ENCODE measurements around the gene CATSPER2.
"Not testable (repeated sequence)": the region's sequence is repeated elsewhere in the genome, so short reads cannot be mapped to it uniquely, and the experiment has no call there.

Gene CATSPER2

GRCh38 chr15:43638464-43639204 lies 10.0 kb downstream of the CATSPER2 start:
- H3K27me3 ChIP-seq (ENCODE audit: control insufficient read depth in 5 of 5, insufficient read depth in 4 of 5, low read length in 5 of 5); H3K27ac ChIP-seq (ENCODE audit: low read depth, low read length); H3K9ac ChIP-seq (ENCODE audit: low read length in 5 of 5); H3K9me3 ChIP-seq (ENCODE audit: control insufficient read depth in 5 of 5, low read length in 5 of 5); H3K4me1 ChIP-seq (ENCODE audit: control insufficient read depth in 5 of 5, insufficient read depth in 5 of 5, low read length in 5 of 5); H3K36me3 ChIP-seq (ENCODE audit: control insufficient read depth in 5 of 5, insufficient read depth in 5 of 5, low read length in 5 of 5); H3K4me3 ChIP-seq (ENCODE audit: low read depth in 1 of 5, low read length in 5 of 5): not testable (repeated sequence)

- not testable (repeated sequence) for H3K4me1 ChIP-seq (ENCODE audit: control insufficient read depth in 5 of 5, insufficient read depth in 5 of 5, low read length in 5 of 5); H3K27me3 ChIP-seq (ENCODE audit: control insufficient read depth in 5 of 5, insufficient read depth in 4 of 5, low read length in 5 of 5); H3K4me3 ChIP-seq (ENCODE audit: low read depth in 1 of 5, low read length in 5 of 5); H3K9me3 ChIP-seq (ENCODE audit: control insufficient read depth in 5 of 5, low read length in 5 of 5); H3K36me3 ChIP-seq (ENCODE audit: control insufficient read depth in 5 of 5, insufficient read depth in 5 of 5, low read length in 5 of 5); H3K9ac ChIP-seq (ENCODE audit: low read length in 5 of 5); H3K27ac ChIP-seq (ENCODE audit: low read depth, low read length)
These were observed 21.7 kb downstream of the CATSPER2 start for GRCh38 chr15:43626937-43627336.

- Histone ChIP-seq H3K27me3 (ENCODE audit: control insufficient read depth in 5 of 5, insufficient read depth in 4 of 5, low read length in 5 of 5) (no peaks in the 10 kb centered on the region), H3K4me3 (ENCODE audit: low read depth in 1 of 5, low read length in 5 of 5) (no peak overlapping the region), H3K9ac (ENCODE audit: low read length in 5 of 5) (no peak overlapping the region), H3K36me3 (ENCODE audit: control insufficient read depth in 5 of 5, insufficient read depth in 5 of 5, low read length in 5 of 5) (no peaks in the 10 kb centered on the region), H3K9me3 (ENCODE audit: control insufficient read depth in 5 of 5, low read length in 5 of 5) (no peaks in the 10 kb centered on the region), H3K27ac (ENCODE audit: low read depth, low read length) (no peak overlapping the region), H3K4me1 (ENCODE audit: control insufficient read depth in 5 of 5, insufficient read depth in 5 of 5, low read length in 5 of 5) (no peaks in the 10 kb centered on the region)
These were observed 23.5 kb downstream of the CATSPER2 start for GRCh38 chr15:43625106-43625505.

GRCh38 chr15:43622068-43622799 lies 26.4 kb downstream of the CATSPER2 start:
- H3K9me3 ChIP-seq (ENCODE audit: control insufficient read depth in 5 of 5, low read length in 5 of 5); H3K4me1 ChIP-seq (ENCODE audit: control insufficient read depth in 5 of 5, insufficient read depth in 5 of 5, low read length in 5 of 5); H3K9ac ChIP-seq (ENCODE audit: low read length in 5 of 5); H3K27ac ChIP-seq (ENCODE audit: low read depth, low read length); H3K27me3 ChIP-seq (ENCODE audit: control insufficient read depth in 5 of 5, insufficient read depth in 4 of 5, low read length in 5 of 5); H3K36me3 ChIP-seq (ENCODE audit: control insufficient read depth in 5 of 5, insufficient read depth in 5 of 5, low read length in 5 of 5); H3K4me3 ChIP-seq (ENCODE audit: low read depth in 1 of 5, low read length in 5 of 5): not testable (repeated sequence)

- H3K9me3 ChIP-seq (ENCODE audit: control insufficient read depth in 5 of 5, low read length in 5 of 5); H3K9ac ChIP-seq (ENCODE audit: low read length in 5 of 5); H3K27me3 ChIP-seq (ENCODE audit: control insufficient read depth in 5 of 5, insufficient read depth in 4 of 5, low read length in 5 of 5); H3K4me3 ChIP-seq (ENCODE audit: low read depth in 1 of 5, low read length in 5 of 5); H3K4me1 ChIP-seq (ENCODE audit: control insufficient read depth in 5 of 5, insufficient read depth in 5 of 5, low read length in 5 of 5); H3K36me3 ChIP-seq (ENCODE audit: control insufficient read depth in 5 of 5, insufficient read depth in 5 of 5, low read length in 5 of 5); H3K27ac ChIP-seq (ENCODE audit: low read depth, low read length): not testable (repeated sequence)
These were observed 29.9 kb downstream of the CATSPER2 start, which contains the start of gene STRC for GRCh38 chr15:43618700-43619099. Gene STRC, minus strand, starts transcription at chr15:43618800. Its CDS starts 78 bp downstream, at chr15:43618722.

- H3K4me1 ChIP-seq (ENCODE audit: control insufficient read depth in 5 of 5, insufficient read depth in 5 of 5, low read length in 5 of 5); H3K4me3 ChIP-seq (ENCODE audit: low read depth in 1 of 5, low read length in 5 of 5); H3K27ac ChIP-seq (ENCODE audit: low read depth, low read length); H3K27me3 ChIP-seq (ENCODE audit: control insufficient read depth in 5 of 5, insufficient read depth in 4 of 5, low read length in 5 of 5); H3K9me3 ChIP-seq (ENCODE audit: control insufficient read depth in 5 of 5, low read length in 5 of 5); H3K9ac ChIP-seq (ENCODE audit: low read length in 5 of 5); H3K36me3 ChIP-seq (ENCODE audit: control insufficient read depth in 5 of 5, insufficient read depth in 5 of 5, low read length in 5 of 5): not testable (repeated sequence)
These were observed 30.9 kb downstream of the CATSPER2 start for GRCh38 chr15:43617750-43618149.

GRCh38 chr15:43602233-43602632 lies 46.4 kb downstream of the CATSPER2 start:
- not testable (repeated sequence) for H3K27me3 ChIP-seq (ENCODE audit: control insufficient read depth in 5 of 5, insufficient read depth in 4 of 5, low read length in 5 of 5); H3K27ac ChIP-seq (ENCODE audit: low read depth, low read length); H3K9ac ChIP-seq (ENCODE audit: low read length in 5 of 5); H3K4me3 ChIP-seq (ENCODE audit: low read depth in 1 of 5, low read length in 5 of 5); H3K4me1 ChIP-seq (ENCODE audit: control insufficient read depth in 5 of 5, insufficient read depth in 5 of 5, low read length in 5 of 5); H3K9me3 ChIP-seq (ENCODE audit: control insufficient read depth in 5 of 5, low read length in 5 of 5); H3K36me3 ChIP-seq (ENCODE audit: control insufficient read depth in 5 of 5, insufficient read depth in 5 of 5, low read length in 5 of 5)

- not testable (repeated sequence) for H3K27ac ChIP-seq (ENCODE audit: low read depth, low read length); H3K36me3 ChIP-seq (ENCODE audit: control insufficient read depth in 5 of 5, insufficient read depth in 5 of 5, low read length in 5 of 5); H3K9me3 ChIP-seq (ENCODE audit: control insufficient read depth in 5 of 5, low read length in 5 of 5); H3K4me1 ChIP-seq (ENCODE audit: control insufficient read depth in 5 of 5, insufficient read depth in 5 of 5, low read length in 5 of 5); H3K9ac ChIP-seq (ENCODE audit: low read length in 5 of 5); H3K4me3 ChIP-seq (ENCODE audit: low read depth in 1 of 5, low read length in 5 of 5); H3K27me3 ChIP-seq (ENCODE audit: control insufficient read depth in 5 of 5, insufficient read depth in 4 of 5, low read length in 5 of 5)
These were observed 48.4 kb downstream of the CATSPER2 start for GRCh38 chr15:43600200-43600599.

- H3K27me3 ChIP-seq (ENCODE audit: control insufficient read depth in 5 of 5, insufficient read depth in 4 of 5, low read length in 5 of 5); H3K36me3 ChIP-seq (ENCODE audit: control insufficient read depth in 5 of 5, insufficient read depth in 5 of 5, low read length in 5 of 5); H3K4me1 ChIP-seq (ENCODE audit: control insufficient read depth in 5 of 5, insufficient read depth in 5 of 5, low read length in 5 of 5); H3K9me3 ChIP-seq (ENCODE audit: control insufficient read depth in 5 of 5, low read length in 5 of 5); H3K9ac ChIP-seq (ENCODE audit: low read length in 5 of 5); H3K27ac ChIP-seq (ENCODE audit: low read depth, low read length); H3K4me3 ChIP-seq (ENCODE audit: low read depth in 1 of 5, low read length in 5 of 5): not testable (repeated sequence)
These were observed 49.5 kb downstream of the CATSPER2 start for GRCh38 chr15:43599131-43599530.

- not testable (repeated sequence) for H3K9me3 ChIP-seq (ENCODE audit: control insufficient read depth in 5 of 5, low read length in 5 of 5); H3K9ac ChIP-seq (ENCODE audit: low read length in 5 of 5); H3K4me1 ChIP-seq (ENCODE audit: control insufficient read depth in 5 of 5, insufficient read depth in 5 of 5, low read length in 5 of 5); H3K4me3 ChIP-seq (ENCODE audit: low read depth in 1 of 5, low read length in 5 of 5); H3K36me3 ChIP-seq (ENCODE audit: control insufficient read depth in 5 of 5, insufficient read depth in 5 of 5, low read length in 5 of 5); H3K27ac ChIP-seq (ENCODE audit: low read depth, low read length); H3K27me3 ChIP-seq (ENCODE audit: control insufficient read depth in 5 of 5, insufficient read depth in 4 of 5, low read length in 5 of 5)
These were observed 55.1 kb downstream of the CATSPER2 start, which contains the start of gene CKMT1B for GRCh38 chr15:43593328-43594190. Gene CKMT1B, plus strand, starts transcription at chr15:43594027. Its CDS starts 192 bp downstream, at chr15:43594219.
